GM10248 (cell line): ENCODE results near the gene BOD1.

Experiments
- CTCF ChIA-PET: fragments of 300-600 bp; sonication (Branson Sonifier 250); formaldehyde crosslinking; extraction: SDS; loops from one replicate; lab custom pipeline; 2021; ENCODE audit warnings: antibody characterized with exemption; lab: Yijun Ruan, JAX
- POLR2A ChIA-PET: fragments of 350-650 bp; sonication (Branson Sonifier 250); formaldehyde crosslinking; extraction: SDS; loops from one replicate; lab custom pipeline; 2020; ENCODE audit warnings: antibody characterized with exemption; lab: Yijun Ruan, JAX
- DNase-seq: peaks from one replicate; pipeline ENCODE4 v3.0.0; 2012; ENCODE audit errors: extremely low spot score
- TF ChIP-seq, protein P1 (sequence below): IDR thresholded peaks from 2 replicates; pipeline ENCODE4 v1.5.1; 2012; ENCODE audit warnings: mild to moderate bottlenecking, low read depth; ENCODE audit errors: extremely low read depth, missing control alignments, control extremely low read depth

The BOD1 gene

DNA sequence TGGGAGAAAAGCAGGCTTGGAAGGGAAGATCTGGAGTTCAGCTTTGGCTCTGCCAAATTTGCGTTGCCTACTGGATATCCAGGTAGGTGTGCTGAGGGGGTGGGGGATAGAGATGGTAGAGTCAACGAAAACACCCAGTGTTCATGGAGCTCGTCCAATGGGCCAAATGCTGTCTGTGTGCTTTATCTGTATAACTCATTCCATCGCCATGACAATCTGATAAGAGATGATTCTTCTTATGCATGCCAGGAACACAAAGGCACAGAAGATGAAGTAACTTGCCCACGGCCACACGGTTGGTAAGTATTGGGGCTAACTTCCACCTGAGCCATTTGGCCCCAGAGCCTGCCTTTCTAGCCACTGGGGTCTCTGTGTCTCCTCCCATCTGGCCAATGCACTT is 53.2 kb downstream of the BOD1 start:
- no peak for DNase-seq
- TF ChIP-seq, protein P1, sequence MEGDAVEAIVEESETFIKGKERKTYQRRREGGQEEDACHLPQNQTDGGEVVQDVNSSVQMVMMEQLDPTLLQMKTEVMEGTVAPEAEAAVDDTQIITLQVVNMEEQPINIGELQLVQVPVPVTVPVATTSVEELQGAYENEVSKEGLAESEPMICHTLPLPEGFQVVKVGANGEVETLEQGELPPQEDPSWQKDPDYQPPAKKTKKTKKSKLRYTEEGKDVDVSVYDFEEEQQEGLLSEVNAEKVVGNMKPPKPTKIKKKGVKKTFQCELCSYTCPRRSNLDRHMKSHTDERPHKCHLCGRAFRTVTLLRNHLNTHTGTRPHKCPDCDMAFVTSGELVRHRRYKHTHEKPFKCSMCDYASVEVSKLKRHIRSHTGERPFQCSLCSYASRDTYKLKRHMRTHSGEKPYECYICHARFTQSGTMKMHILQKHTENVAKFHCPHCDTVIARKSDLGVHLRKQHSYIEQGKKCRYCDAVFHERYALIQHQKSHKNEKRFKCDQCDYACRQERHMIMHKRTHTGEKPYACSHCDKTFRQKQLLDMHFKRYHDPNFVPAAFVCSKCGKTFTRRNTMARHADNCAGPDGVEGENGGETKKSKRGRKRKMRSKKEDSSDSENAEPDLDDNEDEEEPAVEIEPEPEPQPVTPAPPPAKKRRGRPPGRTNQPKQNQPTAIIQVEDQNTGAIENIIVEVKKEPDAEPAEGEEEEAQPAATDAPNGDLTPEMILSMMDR, result no peak
- CTCF ChIA-PET, result interaction anchor here (4.5 kb wide), 1 partner anchor 10 kb away, joined by 25 read pairs; no protein-coding TSS in a partner anchor
- POLR2A ChIA-PET, result no interaction called here

DNA sequence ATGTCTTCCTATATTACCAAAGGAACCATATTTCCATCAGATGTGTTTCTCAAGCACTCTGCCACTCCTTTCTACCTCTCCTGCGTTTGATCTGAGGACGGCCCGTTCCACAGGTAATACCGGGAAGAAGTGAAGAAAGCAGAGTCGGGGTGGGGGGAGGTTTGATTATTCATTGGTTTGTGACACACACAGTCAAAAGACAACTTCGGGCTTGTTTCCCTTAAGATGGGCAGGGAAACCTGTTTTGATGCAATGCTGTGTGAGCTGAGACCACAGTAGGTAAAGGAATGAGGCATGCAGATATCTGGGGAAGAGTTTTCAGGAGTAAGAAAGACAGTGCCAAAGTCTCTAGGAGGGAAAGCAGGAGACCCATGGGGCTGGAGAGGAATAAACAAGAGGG is 54.0 kb downstream of the BOD1 start:
- CTCF ChIA-PET, result interaction anchor here (4.5 kb wide), 1 partner anchor 11 kb away, joined by 25 read pairs; no protein-coding TSS in a partner anchor
- POLR2A ChIA-PET, result no interaction called here
- DNase-seq, result no peak
- TF ChIP-seq, protein P1, result no peak
